Pancreas (tissue), 10 donors: ENCODE measurements around the gene FBXO33. TPM values are rescaled to one million over a fixed set of nuclear protein-coding genes. Genes with fewer than 3 reads are reported as not detected.
A peak's percentile ranks its signal among the peaks of the same experiment; 100 is the strongest.

Experiments
- ATAC-seq, 4 donors: fragments of 200-7000 bp; cut with Tn5 transposase; one replicate each; pipeline versions ENCODE4 v1.8.0 to v1.9.1; 2020; ENCODE audit warnings: mild to moderate bottlenecking in 4 of 4, moderate library complexity in 4 of 4
- DNase-seq, 6 donors: peaks; one replicate each; pipeline ENCODE4 v3.0.0-alpha.2; 2020
- FAIRE-seq: peaks from 2 replicates; lab custom pipeline; 2012; peaks lifted over from hg19 to GRCh38; lab: Jason Lieb, UNC
- H3K27ac ChIP-seq, 4 donors: fragments of 200-600 bp; sonication (generic); 1 replicate in 3 of 4; 2 replicates in 1 of 4; pipeline versions ENCODE4 v1.5.0 to v1.8.0; 2020
- H3K27me3 ChIP-seq, 4 donors: fragments of 200-600 bp; one replicate each; pipeline ENCODE4 v1.8.0; 2021
- H3K36me3 ChIP-seq, 3 donors: fragments of 200-600 bp; sonication (generic) in 1 of 3; one replicate each; pipeline versions ENCODE4 v1.5.0 to v1.8.0; 2020 to 2021
- H3K4me1 ChIP-seq, 3 donors: fragments of 200-600 bp; one replicate each; pipeline ENCODE4 v1.8.0; 2021
- H3K4me3 ChIP-seq, 4 donors: fragments of 200-600 bp; sonication (generic) in 2 of 4; one replicate each; pipeline versions ENCODE4 v1.5.0 to v1.8.0; 2020 to 2021
- H3K9me3 ChIP-seq, 4 donors: fragments of 200-600 bp; one replicate each; pipeline ENCODE4 v1.8.0; 2021
- WGBS, 2 donors: extraction: QIAGEN DNeasy Blood & Tissue Kit; methylation state at CpG; one replicate each; pipeline ENCODE4 v1.1.7; 2013; 5-methylcytosine and 5-hydroxymethylcytosine counted together
- intact Hi-C, 3 donors: fragments of 100-400 bp; cut with DNase I; formaldehyde crosslinking; loops; one replicate each; pipeline versions ENCODE4 v1.11.1 to v1.14.2; 2022
- polyA plus RNA-seq, 2 donors: library from polyadenylated mRNA; stranded (reverse); fragments of 200-250 nt; gene quantifications; one replicate each; pipeline ENCODE4 v1.2.3, GENCODE V29; 2013
- total RNA-seq, 6 donors: library from RNA; stranded (reverse); fragmentation: NEBNext Ultra II Directional in 4 of 6; extraction: Animal tissue kit (Norgen Biotek cat#: 25700) in 4 of 6; gene quantifications; one replicate each; pipeline versions ENCODE4 v1.2.1 to v1.2.4, GENCODE V29; 2021 to 2023
- TF ChIP-seq, protein P1 (sequence below), 4 donors: fragments of 200-600 bp; sonication (generic) in 3 of 4; IDR thresholded peaks; one replicate each; pipeline versions ENCODE4 v1.5.0 to v1.8.0; 2021; ENCODE audit warnings: antibody characterized with exemption in 4 of 4
- donor health status: healthy with polysubstance abuse.
- donor health status: DM: no; HTN: no; CAD: no; lungs with moderate emphysema.
- donor health status: DM: no; HTN: no; CAD: no.
- donor health status: control.
- donor health status: control.
- donor health status: Bipolar disorder and iron deficiency.
- donor health status: DM: yes; HTN: yes; CAD: no.
- donor health status: DM: no; HTN: no; CAD: no.
- donor health status: DM: no; HTN: no; CAD: no.
- donor health status: DM: yes; HTN: yes; CAD: no.

Gene FBXO33
- total RNA-seq (1 to 10 TPM; 4.1 to 6.9 (median 4.8) TPM), polyA plus RNA-seq (1 to 10 TPM; 2.1 to 5.8 TPM)

- Histone ChIP-seq H3K9me3 (no peaks in the 10 kb centered on the region), H3K4me3 (peak within 1 kb of the TSS; percentile 86 to 94 (median 94)), H3K4me1 (peaks cover 0 to 26% (median 25%) of the 10 kb centered on the region in 3 donors), H3K36me3 (no peaks in the 10 kb centered on the region), H3K27me3 (no peaks in the 10 kb centered on the region), H3K27ac (peak within 1 kb of the TSS; percentile 98 to 100 (median 99))
- ATAC-seq (peak; percentile 86 to 94 (median 90)), DNase-seq (peak; percentile 96 to 98 (median 96)), FAIRE-seq (no peak)
- TF ChIP-seq, protein P1, sequence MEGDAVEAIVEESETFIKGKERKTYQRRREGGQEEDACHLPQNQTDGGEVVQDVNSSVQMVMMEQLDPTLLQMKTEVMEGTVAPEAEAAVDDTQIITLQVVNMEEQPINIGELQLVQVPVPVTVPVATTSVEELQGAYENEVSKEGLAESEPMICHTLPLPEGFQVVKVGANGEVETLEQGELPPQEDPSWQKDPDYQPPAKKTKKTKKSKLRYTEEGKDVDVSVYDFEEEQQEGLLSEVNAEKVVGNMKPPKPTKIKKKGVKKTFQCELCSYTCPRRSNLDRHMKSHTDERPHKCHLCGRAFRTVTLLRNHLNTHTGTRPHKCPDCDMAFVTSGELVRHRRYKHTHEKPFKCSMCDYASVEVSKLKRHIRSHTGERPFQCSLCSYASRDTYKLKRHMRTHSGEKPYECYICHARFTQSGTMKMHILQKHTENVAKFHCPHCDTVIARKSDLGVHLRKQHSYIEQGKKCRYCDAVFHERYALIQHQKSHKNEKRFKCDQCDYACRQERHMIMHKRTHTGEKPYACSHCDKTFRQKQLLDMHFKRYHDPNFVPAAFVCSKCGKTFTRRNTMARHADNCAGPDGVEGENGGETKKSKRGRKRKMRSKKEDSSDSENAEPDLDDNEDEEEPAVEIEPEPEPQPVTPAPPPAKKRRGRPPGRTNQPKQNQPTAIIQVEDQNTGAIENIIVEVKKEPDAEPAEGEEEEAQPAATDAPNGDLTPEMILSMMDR (IDR thresholded peaks at IDR 0.05) = no peak
- intact Hi-C loops = no loop called here
- WGBS, 2 donors = 1% methylated on average over 45 to 47 of the region's 47 CpGs
These were observed at the start of gene FBXO33 for GRCh38 chr14:39432179-39432618. FBXO33 (minus strand) TSS chr14:39432433; CDS start chr14:39432162, 271 bp downstream.

DNA sequence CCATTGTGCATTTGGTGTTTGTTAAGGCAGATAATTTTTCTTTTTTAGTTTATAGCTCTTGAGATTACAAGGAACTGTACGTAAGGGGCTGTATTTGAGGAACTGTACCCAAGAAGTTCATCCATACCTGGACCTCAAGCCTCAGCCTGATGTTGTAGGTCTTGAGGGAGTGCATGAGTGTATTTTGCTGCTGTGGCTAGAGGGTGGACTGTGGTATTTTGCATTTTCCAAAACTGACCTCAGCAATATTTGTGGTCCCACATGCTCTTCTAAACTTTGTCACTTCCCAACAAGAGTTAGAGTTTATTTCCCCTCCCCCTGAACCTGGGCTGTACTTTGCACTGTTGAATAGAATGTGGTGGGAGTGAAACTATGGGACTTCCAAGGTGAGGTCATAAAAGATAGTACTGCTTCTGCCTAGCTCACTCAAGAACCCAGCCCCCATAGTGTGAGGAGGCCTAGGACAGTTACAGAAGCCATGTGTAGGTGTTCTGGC lies 42.2 kb upstream of the FBXO33 start:
- no peak for FAIRE-seq
- TF ChIP-seq, protein P1 (IDR thresholded peaks at IDR 0.05) = no peak
- 94 to 96% methylated on average over 1 of the region's 1 CpG for WGBS, 2 donors
- H3K27ac ChIP-seq = no peak overlapping the region
- ATAC-seq = no peak
- no peak overlapping the region for H3K4me3 ChIP-seq
- no peak for DNase-seq
- H3K27me3 ChIP-seq = no peaks in the 10 kb centered on the region
- H3K4me1 ChIP-seq = no peaks in the 10 kb centered on the region
- H3K36me3 ChIP-seq = no peaks in the 10 kb centered on the region
- intact Hi-C loops = no loop called here
- no peaks in the 10 kb centered on the region for H3K9me3 ChIP-seq

- TF ChIP-seq, protein P1 (IDR thresholded peaks at IDR 0.05) = no peak
- no peak overlapping the region for H3K4me3 ChIP-seq
- H3K27me3 ChIP-seq = no peaks in the 10 kb centered on the region
- intact Hi-C loops = no loop called here
- ATAC-seq (no peak), FAIRE-seq (no peak), DNase-seq (no peak)
- no peaks in the 10 kb centered on the region for H3K9me3 ChIP-seq
- H3K27ac ChIP-seq = no peak overlapping the region
- H3K4me1 ChIP-seq = no peaks in the 10 kb centered on the region
- no peaks in the 10 kb centered on the region for H3K36me3 ChIP-seq
- 74 to 82% methylated on average over 2 of the region's 2 CpGs for WGBS, 2 donors
These were observed 39.8 kb upstream of the FBXO33 start for GRCh38 chr14:39472078-39472477.

- Histone ChIP-seq H3K9me3 (no peaks in the 10 kb centered on the region), H3K27ac (no peak overlapping the region), H3K4me1 (no peaks in the 10 kb centered on the region), H3K4me3 (no peak overlapping the region), H3K27me3 (no peaks in the 10 kb centered on the region), H3K36me3 (no peaks in the 10 kb centered on the region)
- WGBS, 2 donors = 52 to 68% methylated on average over 5 of the region's 5 CpGs
- intact Hi-C loops = no loop called here
- ATAC-seq = no peak
- FAIRE-seq = no peak
- DNase-seq = no peak
- TF ChIP-seq, protein P1 (IDR thresholded peaks at IDR 0.05) = no peak
These were observed 37.0 kb upstream of the FBXO33 start for GRCh38 chr14:39469094-39469710.
